ENCODE measurements around the gene WNK4.

DNA sequence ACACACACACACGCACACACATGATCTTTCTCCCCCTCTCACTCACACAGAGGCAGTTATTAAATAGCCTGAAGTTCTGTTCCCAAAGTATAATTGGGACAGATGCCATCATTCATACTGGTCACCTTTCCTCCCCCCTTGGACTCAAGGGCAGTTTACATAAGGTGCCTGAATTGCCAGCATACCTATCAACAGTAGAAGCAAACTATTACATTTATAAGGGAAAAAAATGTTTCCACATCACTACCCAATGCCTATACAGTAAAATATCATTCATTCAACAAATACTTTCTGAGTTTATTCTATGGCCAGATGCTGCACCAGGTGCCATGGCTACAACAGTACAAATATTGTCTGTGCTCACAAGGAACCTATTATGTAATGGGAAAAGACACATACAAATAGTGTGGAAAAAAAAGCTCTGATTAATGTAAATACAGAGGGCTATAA, 24.5 kb downstream of the WNK4 start:
- TF ChIP-seq POLR2A (IDR thresholded peaks at IDR 0.05) = no peak
- TF ChIP-seq, protein P1, sequence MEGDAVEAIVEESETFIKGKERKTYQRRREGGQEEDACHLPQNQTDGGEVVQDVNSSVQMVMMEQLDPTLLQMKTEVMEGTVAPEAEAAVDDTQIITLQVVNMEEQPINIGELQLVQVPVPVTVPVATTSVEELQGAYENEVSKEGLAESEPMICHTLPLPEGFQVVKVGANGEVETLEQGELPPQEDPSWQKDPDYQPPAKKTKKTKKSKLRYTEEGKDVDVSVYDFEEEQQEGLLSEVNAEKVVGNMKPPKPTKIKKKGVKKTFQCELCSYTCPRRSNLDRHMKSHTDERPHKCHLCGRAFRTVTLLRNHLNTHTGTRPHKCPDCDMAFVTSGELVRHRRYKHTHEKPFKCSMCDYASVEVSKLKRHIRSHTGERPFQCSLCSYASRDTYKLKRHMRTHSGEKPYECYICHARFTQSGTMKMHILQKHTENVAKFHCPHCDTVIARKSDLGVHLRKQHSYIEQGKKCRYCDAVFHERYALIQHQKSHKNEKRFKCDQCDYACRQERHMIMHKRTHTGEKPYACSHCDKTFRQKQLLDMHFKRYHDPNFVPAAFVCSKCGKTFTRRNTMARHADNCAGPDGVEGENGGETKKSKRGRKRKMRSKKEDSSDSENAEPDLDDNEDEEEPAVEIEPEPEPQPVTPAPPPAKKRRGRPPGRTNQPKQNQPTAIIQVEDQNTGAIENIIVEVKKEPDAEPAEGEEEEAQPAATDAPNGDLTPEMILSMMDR (IDR thresholded peaks at IDR 0.05) = no peak
- TF ChIP-seq POLR2AphosphoS5 (IDR thresholded peaks at IDR 0.05) = no peak
- TF ChIP-seq EP300 (IDR thresholded peaks at IDR 0.05) = no peak
